Esophagus squamous epithelium (tissue), 5 donors: ENCODE results near the gene PEA15. TPM values are rescaled to one million over a fixed set of nuclear protein-coding genes. Genes with fewer than 3 reads are reported as not detected.

Experiments
- DNase-seq: peaks from one replicate; lab custom pipeline; 2025; lab: John Stamatoyannopoulos, UW
- H3K27ac ChIP-seq, 4 donors: fragments of 200-600 bp; sonication (generic); one replicate each; pipeline ENCODE4 v1.5.1; 2016 to 2019; ENCODE audit warnings: mild to moderate bottlenecking in 1 of 4
- H3K27me3 ChIP-seq, 4 donors: fragments of 200-600 bp; sonication (generic); 1 replicate in 3 of 4; 2 replicates in 1 of 4; pipeline versions ENCODE4 v1.5.1 to v1.6.0; 2017 to 2021; ENCODE audit warnings: antibody characterized with exemption in 1 of 4
- H3K36me3 ChIP-seq, 3 donors: fragments of 200-600 bp; sonication (generic); one replicate each; pipeline ENCODE4 v1.5.1; 2016 to 2019
- H3K4me1 ChIP-seq, 3 donors: fragments of 200-600 bp; sonication (generic); one replicate each; pipeline ENCODE4 v1.5.1; 2017 to 2019
- H3K4me3 ChIP-seq, 4 donors: fragments of 200-600 bp; sonication (generic); 1 replicate in 3 of 4; 2 replicates in 1 of 4; pipeline ENCODE4 v1.5.1; 2016 to 2019; ENCODE audit warnings: mild to moderate bottlenecking in 2 of 4, moderate library complexity in 1 of 4
- H3K9me3 ChIP-seq, 3 donors: fragments of 200-600 bp; sonication (generic); one replicate each; pipeline ENCODE4 v1.5.1; 2016 to 2019
- POLR2A ChIP-seq, 4 donors: fragments of 450-650 bp; IDR thresholded peaks; one replicate each; pipeline ENCODE4 v1.6.1; 2017; ENCODE audit warnings: antibody characterized with exemption in 4 of 4, mild to moderate bottlenecking in 4 of 4, moderate library complexity in 3 of 4
- WGBS, 2 donors: methylation state at CpG; one replicate each; pipeline ENCODE4 v1.1.5; 2018; 5-methylcytosine and 5-hydroxymethylcytosine counted together
- intact Hi-C: fragments of 100-400 bp; cut with DNase I; formaldehyde crosslinking; loops from one replicate; pipeline ENCODE4 v1.15.0; 2022
- total RNA-seq, 4 donors: library from RNA; depleted of rRNA; stranded (reverse); fragments of >200 nt; gene quantifications; one replicate each; pipeline ENCODE4 v1.1.0, GENCODE V29; 2016
- TF ChIP-seq, protein P1 (sequence below), 6 experiments: fragments of 450-650 bp in 4 of 6; fragments of 200-600 bp in 2 of 6; sonication (generic) in 2 of 6; IDR thresholded peaks; one replicate each; pipeline ENCODE4 v1.5.1; 2016 to 2019; ENCODE audit warnings: antibody characterized with exemption in 6 of 6, mild to moderate bottlenecking in 4 of 6, moderate library complexity in 4 of 6
- donor health status: DM: yes; HTN: yes; CAD: no.

The PEA15 gene
- total RNA-seq, 4 donors from 2014 or later: 39.1 to 86.0 (median 69.8) TPM

DNA sequence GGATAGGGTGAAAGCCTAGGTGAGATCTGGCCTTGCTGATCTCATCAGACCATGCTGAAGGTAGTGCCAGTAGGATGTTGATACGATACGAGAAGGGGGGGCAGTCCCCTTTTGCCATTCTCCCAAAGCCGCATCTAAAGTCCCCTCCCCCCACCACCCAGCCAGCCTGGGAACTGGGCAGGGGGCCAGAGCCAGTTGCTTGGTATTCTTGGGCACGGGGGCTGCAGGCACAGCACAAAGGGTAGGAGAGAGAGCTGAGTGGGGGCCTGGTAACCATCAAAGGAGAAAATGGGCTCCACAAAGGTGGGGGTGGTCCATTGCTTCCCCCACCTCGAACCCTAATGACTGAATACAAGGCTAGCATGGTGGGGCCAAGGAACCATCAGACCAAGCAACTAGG lies 5.4 kb downstream of the PEA15 start:
- intact Hi-C loops: no loop called here
- Histone ChIP-seq H3K9me3 (no peaks in the 10 kb centered on the region), H3K4me1 (peaks cover 46 to 84% (median 48%) of the 10 kb centered on the region in 3 donors), H3K4me3 (no peak overlapping the region), H3K27me3 (no peaks in the 10 kb centered on the region), H3K36me3 (peaks cover 30 to 83% (median 38%) of the 10 kb centered on the region in 3 donors), H3K27ac (peak overlapping the region in 3 of 4 donors; percentile 4 to 36 (median 18))
- 72 to 74% methylated on average over 4 of the region's 5 CpGs for WGBS, 2 donors
- TF ChIP-seq, protein P1, sequence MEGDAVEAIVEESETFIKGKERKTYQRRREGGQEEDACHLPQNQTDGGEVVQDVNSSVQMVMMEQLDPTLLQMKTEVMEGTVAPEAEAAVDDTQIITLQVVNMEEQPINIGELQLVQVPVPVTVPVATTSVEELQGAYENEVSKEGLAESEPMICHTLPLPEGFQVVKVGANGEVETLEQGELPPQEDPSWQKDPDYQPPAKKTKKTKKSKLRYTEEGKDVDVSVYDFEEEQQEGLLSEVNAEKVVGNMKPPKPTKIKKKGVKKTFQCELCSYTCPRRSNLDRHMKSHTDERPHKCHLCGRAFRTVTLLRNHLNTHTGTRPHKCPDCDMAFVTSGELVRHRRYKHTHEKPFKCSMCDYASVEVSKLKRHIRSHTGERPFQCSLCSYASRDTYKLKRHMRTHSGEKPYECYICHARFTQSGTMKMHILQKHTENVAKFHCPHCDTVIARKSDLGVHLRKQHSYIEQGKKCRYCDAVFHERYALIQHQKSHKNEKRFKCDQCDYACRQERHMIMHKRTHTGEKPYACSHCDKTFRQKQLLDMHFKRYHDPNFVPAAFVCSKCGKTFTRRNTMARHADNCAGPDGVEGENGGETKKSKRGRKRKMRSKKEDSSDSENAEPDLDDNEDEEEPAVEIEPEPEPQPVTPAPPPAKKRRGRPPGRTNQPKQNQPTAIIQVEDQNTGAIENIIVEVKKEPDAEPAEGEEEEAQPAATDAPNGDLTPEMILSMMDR (IDR thresholded peaks at IDR 0.05): no peak
- no peak for TF ChIP-seq POLR2A (IDR thresholded peaks at IDR 0.05)
- DNase-seq: no peak

DNA sequence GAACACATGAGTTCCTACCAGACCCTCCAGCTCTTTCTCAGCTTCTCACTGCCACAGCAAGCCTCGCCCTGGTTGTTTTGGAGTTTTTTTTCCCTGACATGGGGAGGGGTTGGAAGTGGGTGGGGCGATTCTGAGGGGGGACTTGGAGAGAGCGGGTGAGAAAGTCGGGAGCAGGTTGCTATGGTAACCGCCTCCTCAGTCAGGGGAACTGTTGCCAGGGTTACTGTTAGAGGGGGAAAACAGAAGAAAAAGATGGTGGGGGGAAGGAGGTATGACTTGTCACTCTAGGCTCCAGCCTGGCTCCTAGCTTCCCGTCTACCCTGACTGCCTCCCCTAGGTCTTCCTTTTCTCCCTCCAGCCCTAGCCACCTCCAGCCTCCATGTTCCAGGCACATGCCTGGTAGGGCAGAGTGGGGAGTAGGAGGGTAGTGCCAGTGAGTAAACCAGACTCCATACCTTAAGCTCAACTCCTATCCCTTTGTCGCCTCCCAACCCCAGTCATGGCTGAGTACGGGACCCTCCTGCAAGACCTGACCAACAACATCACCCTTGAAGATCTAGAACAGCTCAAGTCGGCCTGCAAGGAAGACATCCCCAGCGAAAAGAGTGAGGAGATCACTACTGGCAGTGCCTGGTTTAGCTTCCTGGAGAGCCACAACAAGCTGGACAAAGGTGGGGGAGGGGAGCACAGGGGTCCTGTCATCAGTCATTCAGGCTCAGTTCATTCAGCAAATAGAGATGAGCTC lies 6.0 kb downstream of the PEA15 start:
- 72 to 84% methylated on average over 9 of the region's 10 CpGs for WGBS, 2 donors
- intact Hi-C loops: no loop called here
- Histone ChIP-seq H3K27me3 (no peaks in the 10 kb centered on the region), H3K4me1 (peaks cover 44 to 85% (median 46%) of the 10 kb centered on the region in 3 donors), H3K4me3 (no peak overlapping the region), H3K27ac (peak overlapping the region in 2 of 4 donors; percentile 4 to 36), H3K9me3 (no peaks in the 10 kb centered on the region), H3K36me3 (peaks cover 33 to 90% (median 42%) of the 10 kb centered on the region in 3 donors)
- TF ChIP-seq, protein P1 (IDR thresholded peaks at IDR 0.05): no peak
- no peak for TF ChIP-seq POLR2A (IDR thresholded peaks at IDR 0.05)
- no peak for DNase-seq

DNA sequence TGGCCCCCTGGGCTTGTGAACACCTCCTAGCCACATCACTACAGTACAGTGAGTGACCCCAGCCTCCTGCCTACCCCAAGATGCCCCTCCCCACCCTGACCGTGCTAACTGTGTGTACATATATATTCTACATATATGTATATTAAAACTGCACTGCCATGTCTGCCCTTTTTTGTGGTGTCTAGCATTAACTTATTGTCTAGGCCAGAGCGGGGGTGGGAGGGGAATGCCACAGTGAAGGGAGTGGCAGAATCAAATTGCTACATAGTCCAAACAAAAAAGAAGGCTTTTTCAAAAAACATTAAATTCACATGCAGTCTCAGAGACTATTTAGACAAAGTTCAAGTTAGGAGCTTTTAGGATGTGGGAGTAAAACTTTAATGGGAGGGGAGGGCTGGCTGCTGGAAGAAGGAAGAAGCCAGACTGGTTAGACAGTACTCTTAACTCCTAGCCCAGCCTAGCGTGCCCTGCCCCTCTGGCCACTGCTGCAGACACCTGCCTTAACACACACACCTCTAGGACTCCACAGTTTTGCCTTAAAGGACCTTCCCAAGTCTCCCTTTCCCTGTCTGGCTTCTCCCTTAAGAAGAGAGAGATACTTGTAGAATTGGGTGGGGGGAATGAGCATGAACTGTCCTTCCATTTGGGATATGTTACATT lies 9.4 kb downstream of the PEA15 start:
- no peak for DNase-seq
- Histone ChIP-seq H3K27me3 (no peaks in the 10 kb centered on the region), H3K36me3 (peaks cover 28 to 99% (median 41%) of the 10 kb centered on the region in 3 donors), H3K4me3 (no peak overlapping the region), H3K27ac (peak overlapping the region; percentile 34 to 83 (median 64)), H3K9me3 (no peaks in the 10 kb centered on the region), H3K4me1 (peaks cover 28 to 85% (median 37%) of the 10 kb centered on the region in 3 donors)
- intact Hi-C loops: no loop called here
- TF ChIP-seq POLR2A (IDR thresholded peaks at IDR 0.05): no peak
- TF ChIP-seq, protein P1 (IDR thresholded peaks at IDR 0.05): no peak
- WGBS, 2 donors: 66 to 68% methylated on average over 3 of the region's 3 CpGs

DNA sequence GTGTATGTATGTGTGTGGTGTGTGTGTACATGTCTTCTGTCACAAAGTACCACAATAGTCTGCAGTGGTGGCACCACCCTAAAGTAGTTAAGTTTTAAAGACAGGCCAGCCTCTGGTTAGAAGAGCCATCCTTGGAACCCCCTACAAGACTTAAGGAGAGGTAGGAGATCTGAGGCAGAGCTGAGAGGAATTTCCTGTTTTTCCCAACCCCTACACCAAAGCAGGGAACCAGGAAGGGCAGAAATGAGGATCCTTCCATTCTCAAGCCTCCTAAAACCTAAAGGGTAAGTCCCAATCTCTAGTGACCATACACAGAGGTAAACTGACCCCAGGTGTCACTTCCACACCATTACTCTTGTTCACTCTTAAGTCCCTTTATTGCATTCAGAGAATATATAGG lies 11.1 kb downstream of the PEA15 start:
- intact Hi-C loops: no loop called here
- H3K27ac ChIP-seq: peak overlapping the region; percentile 12 to 83 (median 72)

More for the DNA sequence above, 11.1 kb downstream of the PEA15 start:
- Histone ChIP-seq H3K27me3 (no peaks in the 10 kb centered on the region), H3K4me3 (no peak overlapping the region), H3K4me1 (peaks cover 18 to 73% (median 25%) of the 10 kb centered on the region in 3 donors), H3K9me3 (no peaks in the 10 kb centered on the region), H3K36me3 (peaks cover 28 to 100% (median 41%) of the 10 kb centered on the region in 3 donors)
- TF ChIP-seq, protein P1 (IDR thresholded peaks at IDR 0.05): no peak
- TF ChIP-seq POLR2A (IDR thresholded peaks at IDR 0.05): no peak
- no peak for DNase-seq
